GM19463 (cell line): Measurements from ENCODE around the gene SMLR1.
A peak's percentile ranks its signal among the peaks of the same experiment; 100 is the strongest.

Experiments
- ATAC-seq: cut with Tn5 transposase; IDR thresholded peaks from one replicate; pipeline ENCODE4 v1.9.1; 2021; ENCODE audit warnings: mild to moderate bottlenecking, moderate library complexity; ENCODE audit not compliant: unreplicated experiment

SMLR1 gene

GRCh38 chr6:130824978-130825694 is 2.1 kb upstream of the SMLR1 start:
- ATAC-seq, result no peak

DNA sequence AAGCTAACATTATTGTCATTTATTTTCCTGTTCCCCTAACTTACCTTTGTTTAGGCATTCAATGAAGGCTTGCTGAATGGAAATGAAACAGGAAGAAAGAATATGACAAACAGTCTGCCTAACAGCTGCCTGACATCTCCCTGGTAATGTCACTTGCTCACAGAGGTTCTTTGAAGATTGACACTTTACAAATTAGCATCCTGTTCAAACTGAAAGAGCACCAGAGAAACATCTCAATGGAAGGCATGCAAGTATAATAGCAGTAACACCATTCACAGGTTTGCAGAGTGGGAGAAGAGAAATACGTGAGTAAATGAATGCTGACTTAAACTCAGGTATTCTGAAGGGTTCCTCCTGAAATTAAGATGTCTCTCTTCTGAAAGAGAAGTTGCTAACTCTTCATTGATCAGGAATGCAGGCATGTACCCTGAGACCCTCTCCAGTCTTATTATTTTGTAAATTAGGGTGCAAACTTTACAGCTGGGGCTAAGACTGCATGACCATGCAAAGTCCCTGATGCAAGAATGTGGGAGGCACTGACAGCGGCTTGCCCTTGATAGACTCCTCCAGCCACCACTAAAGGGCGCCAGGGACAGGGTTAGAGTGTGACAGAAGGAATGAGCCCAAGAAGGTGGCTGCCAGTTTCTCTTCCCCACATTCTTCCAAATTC is 1.3 kb upstream of the SMLR1 start:
- ATAC-seq, result no peak

DNA sequence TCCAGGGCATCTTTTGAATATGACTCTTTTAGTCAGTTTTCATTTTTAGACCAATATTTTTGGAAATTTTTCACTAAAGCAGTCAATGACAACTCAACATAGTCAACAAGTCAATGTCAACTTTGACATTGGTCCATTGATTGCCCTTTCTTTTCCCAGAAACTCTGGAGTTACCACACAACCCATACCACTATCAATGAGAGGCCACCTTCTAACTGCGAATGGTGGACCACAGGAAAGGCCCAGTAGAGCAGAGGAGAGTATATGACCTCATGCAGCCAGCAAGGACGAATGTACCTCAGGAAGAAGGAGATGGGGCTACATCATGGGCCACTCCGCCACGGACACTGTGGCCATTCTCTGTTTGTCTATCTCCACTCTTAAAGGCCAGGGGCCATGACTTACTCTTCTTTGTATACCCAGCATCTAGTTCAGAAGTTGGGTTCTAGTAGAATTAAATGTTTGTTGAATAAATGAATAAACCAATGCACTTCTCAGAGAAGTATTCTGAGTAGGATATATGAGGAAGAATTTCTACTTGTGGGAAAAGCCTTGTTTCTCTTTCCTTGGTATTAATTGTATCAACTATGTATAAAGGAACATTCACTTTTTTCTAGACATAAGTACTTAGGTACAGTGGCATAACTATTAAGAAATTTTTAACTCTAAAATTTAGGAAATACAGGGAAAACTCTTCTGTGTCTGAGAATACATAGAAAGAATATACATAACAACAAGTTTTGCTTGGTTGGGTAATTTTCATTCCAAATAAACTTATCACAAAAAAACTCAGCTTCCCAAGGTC is 562 bp upstream of the SMLR1 start:
- no peak for ATAC-seq

GRCh38 chr6:130829333-130829910 is 2.2 kb downstream of the SMLR1 start:
- no peak for ATAC-seq

DNA sequence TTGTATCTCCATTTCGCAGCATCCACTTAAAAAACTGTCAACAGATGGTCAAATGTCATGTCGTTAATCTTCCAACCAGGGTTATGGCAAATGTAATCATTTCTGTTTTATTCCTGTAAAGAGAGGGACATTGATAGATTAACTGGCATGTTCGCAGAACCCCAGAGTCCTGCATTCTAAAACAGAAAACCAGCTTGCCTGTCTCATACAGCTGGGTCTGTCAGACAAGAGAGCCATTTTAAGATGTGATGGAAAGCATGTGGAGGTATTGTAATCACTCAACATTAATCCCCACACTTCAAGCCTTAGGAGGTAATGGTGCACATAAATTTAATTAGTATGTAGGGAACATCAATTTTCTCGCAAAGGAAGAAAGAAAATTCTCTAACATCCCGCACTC is 4.4 kb downstream of the SMLR1 start:
- ATAC-seq, result no peak

DNA sequence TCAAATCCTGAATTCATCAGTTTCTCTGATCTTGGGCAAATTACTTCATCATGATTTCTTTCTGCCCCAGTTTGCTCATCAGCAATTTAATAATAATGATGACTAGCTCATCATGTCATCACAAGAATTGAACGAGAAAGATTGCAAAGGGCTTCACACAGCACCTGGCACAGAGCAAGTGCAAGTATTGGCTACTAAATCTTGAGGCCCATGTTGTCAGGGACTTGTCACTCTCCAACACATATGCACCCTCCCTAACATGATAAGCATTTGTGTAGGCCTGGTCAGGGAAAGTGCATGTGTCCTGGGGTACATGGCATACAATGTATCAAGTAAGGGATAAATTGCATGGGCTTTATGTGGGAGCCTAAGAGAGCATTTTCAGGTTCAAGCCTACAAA is 6.4 kb downstream of the SMLR1 start:
- no peak for ATAC-seq

DNA sequence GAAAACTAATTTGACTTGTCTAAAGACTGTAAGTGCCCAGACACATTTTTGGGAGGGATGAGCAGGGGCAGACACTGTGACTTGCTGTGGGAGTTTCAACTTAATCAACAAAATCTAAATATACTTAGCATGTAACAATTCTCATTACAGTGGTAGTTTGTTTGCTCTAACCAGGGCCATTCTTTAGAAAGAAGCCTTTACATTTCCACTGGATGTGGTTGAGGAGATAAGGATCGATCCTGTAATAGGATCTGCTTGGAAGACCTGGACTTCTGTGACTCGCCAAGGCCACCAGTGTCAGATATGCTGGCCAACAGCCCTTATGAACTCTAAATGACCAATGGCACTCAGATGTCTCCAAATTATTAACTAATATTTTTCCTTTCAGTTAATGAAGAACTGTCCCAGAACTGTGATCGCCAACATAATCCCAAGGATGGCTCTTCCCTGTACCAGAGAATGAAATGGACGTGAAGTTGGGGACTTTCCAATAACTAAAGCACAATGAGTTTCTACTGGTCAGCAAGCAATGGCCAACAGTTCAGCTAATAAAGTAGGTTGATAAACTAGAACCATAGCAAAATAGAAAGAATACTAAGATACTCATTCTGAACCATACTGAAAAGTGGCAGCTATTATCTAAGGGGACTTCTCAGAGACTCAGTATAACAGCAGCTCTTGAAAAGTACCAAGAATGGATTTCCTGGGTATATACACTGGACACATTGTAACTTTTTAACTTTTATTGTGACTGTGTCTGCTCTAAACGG is 7.5 kb downstream of the SMLR1 start:
- ATAC-seq, result no peak

GRCh38 chr6:130836055-130836640 is 8.9 kb downstream of the SMLR1 start:
- ATAC-seq, result no peak

- ATAC-seq, result no peak
These were observed 9.9 kb downstream of the SMLR1 start for GRCh38 chr6:130837067-130837466.

- no peak for ATAC-seq
These were observed 11.1 kb downstream of the SMLR1 start for GRCh38 chr6:130838250-130838860.

DNA sequence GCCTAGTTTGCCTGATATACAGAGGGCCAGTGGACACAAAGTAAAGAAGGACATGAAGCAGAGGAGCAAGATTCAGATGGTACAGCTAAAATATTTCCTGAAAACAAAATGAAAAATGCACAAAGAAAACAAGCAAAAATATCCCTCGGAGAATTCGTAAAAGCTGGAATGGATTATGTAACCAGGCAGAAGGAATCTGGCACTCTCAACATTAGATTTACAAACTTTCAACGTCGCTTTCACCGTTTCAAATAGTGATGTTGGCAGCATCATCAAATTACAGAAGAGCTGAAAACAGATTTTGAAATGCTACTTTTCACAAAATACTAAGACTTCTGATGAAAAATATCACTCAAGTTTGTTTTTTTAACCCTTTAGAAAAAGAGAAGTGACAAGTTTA is 11.7 kb downstream of the SMLR1 start:
- no peak for ATAC-seq

- no peak for ATAC-seq
These were observed 12.2 kb downstream of the SMLR1 start for GRCh38 chr6:130839379-130839778.

- ATAC-seq, result no peak
These were observed 12.8 kb downstream of the SMLR1 start for GRCh38 chr6:130840050-130840449.

- no peak for ATAC-seq
These were observed 14.0 kb downstream of the SMLR1 start for GRCh38 chr6:130841128-130841728.

- peak; percentile 82 for ATAC-seq
These were observed 16.5 kb downstream of the SMLR1 start for GRCh38 chr6:130843575-130844320.

- no peak for ATAC-seq
These were observed 19.3 kb downstream of the SMLR1 start for GRCh38 chr6:130846501-130846900.

DNA sequence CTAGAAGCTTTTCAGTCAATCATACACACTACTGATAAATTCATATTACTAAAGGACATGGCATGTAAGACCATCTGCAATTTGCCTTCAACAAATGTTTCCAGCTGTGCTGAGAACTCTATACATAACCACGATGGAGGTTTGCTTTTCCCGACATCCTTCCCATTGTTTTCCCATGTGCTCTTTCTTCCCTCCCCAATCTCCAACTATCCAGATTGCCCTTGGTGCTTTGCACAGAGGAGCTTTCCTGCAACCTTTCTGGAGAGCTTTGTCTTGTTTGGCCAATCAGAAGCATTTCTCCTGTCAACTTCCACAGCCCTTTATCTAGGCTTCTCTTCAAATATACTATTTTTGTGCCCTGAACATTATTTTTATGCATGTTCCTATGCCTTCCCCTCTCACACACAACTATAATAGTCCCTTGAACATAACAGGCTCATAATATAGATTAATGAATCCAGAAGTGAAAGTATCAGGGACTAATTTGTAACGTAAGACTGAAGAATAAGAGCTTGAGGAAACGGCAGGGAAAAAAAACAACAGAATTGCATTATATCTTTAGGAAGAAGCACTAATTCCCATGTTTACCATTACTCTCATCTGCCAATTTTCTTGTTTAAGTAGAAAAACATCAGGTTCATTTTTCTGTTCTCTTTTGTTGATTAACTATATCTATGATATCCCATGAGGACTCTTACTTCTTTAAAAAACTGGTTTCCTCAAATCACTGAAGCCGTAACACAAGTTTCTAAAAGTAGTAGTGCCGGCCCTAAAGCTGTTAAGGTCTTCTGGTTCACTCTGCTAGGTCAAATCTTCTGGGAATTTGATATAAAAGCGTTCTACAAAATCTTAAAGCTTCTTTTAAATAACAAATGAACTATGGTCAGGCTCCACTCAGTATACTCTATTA is 20.1 kb downstream of the SMLR1 start:
- ATAC-seq, result no peak

GRCh38 chr6:130848945-130849344 is 21.7 kb downstream of the SMLR1 start:
- peak; percentile 85 for ATAC-seq
